ENCODE measurements around the gene PRR22. TPM values are rescaled to one million over a fixed set of nuclear protein-coding genes. Genes with fewer than 3 reads are reported as not detected.

The PRR22 gene
- total and polyA plus RNA-seq, 4 donors, result 0.20 to 4.1 (median 3.3) TPM

GRCh38 chr19:5793188-5793587, 8.6 kb upstream of the PRR22 start:
- no peak overlapping the region for H3K27ac ChIP-seq (ENCODE audit: low read depth, low read length)
- WGBS (ENCODE audit: insufficient coverage), result 88% methylated on average over 2 of the region's 3 CpGs

GRCh38 chr19:5792224-5792623, 7.7 kb upstream of the PRR22 start:
- no peak overlapping the region for H3K27ac ChIP-seq (ENCODE audit: low read depth, low read length)
- no peak overlapping the region for H3K4me3 ChIP-seq (ENCODE audit: low read depth, low read length)
- peaks cover 21% of the 10 kb centered on the region for H3K4me1 ChIP-seq (ENCODE audit: control insufficient read depth, insufficient read depth, low read length)
- H3K27me3 ChIP-seq (ENCODE audit: control insufficient read depth, insufficient read depth, low read length), result no peaks in the 10 kb centered on the region
- no peaks in the 10 kb centered on the region for H3K9me3 ChIP-seq (ENCODE audit: control insufficient read depth, insufficient read depth, low read length)
- H3K36me3 ChIP-seq (ENCODE audit: control insufficient read depth, insufficient read depth, low read length), result peaks cover 29% of the 10 kb centered on the region
- DNase-seq (ENCODE audit: low read depth in 4 of 6, low spot score in 6 of 6), result no peak
- WGBS (ENCODE audit: insufficient coverage), result 98% methylated on average over 12 of the region's 18 CpGs

More at GRCh38 chr19:5793188-5793587, 8.6 kb upstream of the PRR22 start:
- no peak overlapping the region for H3K4me3 ChIP-seq (ENCODE audit: low read depth, low read length)
- peaks cover 21% of the 10 kb centered on the region for H3K4me1 ChIP-seq (ENCODE audit: control insufficient read depth, insufficient read depth, low read length)
- no peaks in the 10 kb centered on the region for H3K27me3 ChIP-seq (ENCODE audit: control insufficient read depth, insufficient read depth, low read length)
- no peaks in the 10 kb centered on the region for H3K9me3 ChIP-seq (ENCODE audit: control insufficient read depth, insufficient read depth, low read length)
- peaks cover 19% of the 10 kb centered on the region for H3K36me3 ChIP-seq (ENCODE audit: control insufficient read depth, insufficient read depth, low read length)
- DNase-seq (ENCODE audit: low read depth in 4 of 6, low spot score in 6 of 6), result no peak

- Histone ChIP-seq H3K36me3 (ENCODE audit: control insufficient read depth, insufficient read depth, low read length) (peaks cover 42% of the 10 kb centered on the region), H3K4me3 (ENCODE audit: low read depth, low read length) (peak within 1 kb of the TSS; percentile 88), H3K27ac (ENCODE audit: low read depth, low read length) (peak within 1 kb of the TSS; percentile 97), H3K27me3 (ENCODE audit: control insufficient read depth, insufficient read depth, low read length) (no peaks in the 10 kb centered on the region), H3K9me3 (ENCODE audit: control insufficient read depth, insufficient read depth, low read length) (no peaks in the 10 kb centered on the region), H3K4me1 (ENCODE audit: control insufficient read depth, insufficient read depth, low read length) (peaks cover 21% of the 10 kb centered on the region)
- under 1% methylated on average over 64 of the region's 72 CpGs for WGBS (ENCODE audit: insufficient coverage)
- peak; percentile 86 to 99 (median 96) for DNase-seq (ENCODE audit: low read depth in 4 of 6, low spot score in 6 of 6)
Measured at GRCh38 chr19:5790559-5791520, 6.3 kb upstream of the PRR22 start, which contains the start of gene DUS3L. Gene DUS3L (minus strand): TSS chr19:5791163. CDS start chr19:5791141, 22 bp downstream.

GRCh38 chr19:5789886-5790558, 5.5 kb upstream of the PRR22 start:
- Histone ChIP-seq H3K27me3 (ENCODE audit: control insufficient read depth, insufficient read depth, low read length) (no peaks in the 10 kb centered on the region), H3K4me3 (ENCODE audit: low read depth, low read length) (peak overlapping the region; percentile 88), H3K36me3 (ENCODE audit: control insufficient read depth, insufficient read depth, low read length) (peaks cover 51% of the 10 kb centered on the region), H3K4me1 (ENCODE audit: control insufficient read depth, insufficient read depth, low read length) (peaks cover 21% of the 10 kb centered on the region), H3K9me3 (ENCODE audit: control insufficient read depth, insufficient read depth, low read length) (no peaks in the 10 kb centered on the region), H3K27ac (ENCODE audit: low read depth, low read length) (peak overlapping the region; percentile 97)
- 78% methylated on average over 21 of the region's 26 CpGs for WGBS (ENCODE audit: insufficient coverage)
- DNase-seq (ENCODE audit: low read depth in 4 of 6, low spot score in 6 of 6), result no peak

GRCh38 chr19:5789351-5789761, 4.8 kb upstream of the PRR22 start:
- Histone ChIP-seq H3K36me3 (ENCODE audit: control insufficient read depth, insufficient read depth, low read length) (peaks cover 57% of the 10 kb centered on the region), H3K27me3 (ENCODE audit: control insufficient read depth, insufficient read depth, low read length) (no peaks in the 10 kb centered on the region)
- WGBS (ENCODE audit: insufficient coverage), result 97% methylated on average over 39 of the region's 39 CpGs

GRCh38 chr19:5788422-5788821, 3.9 kb upstream of the PRR22 start:
- Histone ChIP-seq H3K27me3 (ENCODE audit: control insufficient read depth, insufficient read depth, low read length) (no peaks in the 10 kb centered on the region), H3K4me3 (ENCODE audit: low read depth, low read length) (no peak overlapping the region), H3K27ac (ENCODE audit: low read depth, low read length) (no peak overlapping the region), H3K9me3 (ENCODE audit: control insufficient read depth, insufficient read depth, low read length) (no peaks in the 10 kb centered on the region), H3K36me3 (ENCODE audit: control insufficient read depth, insufficient read depth, low read length) (peaks cover 67% of the 10 kb centered on the region), H3K4me1 (ENCODE audit: control insufficient read depth, insufficient read depth, low read length) (peaks cover 21% of the 10 kb centered on the region)
- DNase-seq (ENCODE audit: low read depth in 4 of 6, low spot score in 6 of 6), result no peak
- WGBS (ENCODE audit: insufficient coverage), result 93% methylated on average over 1 of the region's 5 CpGs

More at GRCh38 chr19:5789351-5789761, 4.8 kb upstream of the PRR22 start:
- DNase-seq (ENCODE audit: low read depth in 4 of 6, low spot score in 6 of 6), result no peak
- Histone ChIP-seq H3K9me3 (ENCODE audit: control insufficient read depth, insufficient read depth, low read length) (no peaks in the 10 kb centered on the region), H3K4me3 (ENCODE audit: low read depth, low read length) (no peak overlapping the region), H3K4me1 (ENCODE audit: control insufficient read depth, insufficient read depth, low read length) (peaks cover 21% of the 10 kb centered on the region), H3K27ac (ENCODE audit: low read depth, low read length) (no peak overlapping the region)

GRCh38 chr19:5787409-5788182, 3.0 kb upstream of the PRR22 start:
- 95% methylated on average over 37 of the region's 39 CpGs for WGBS (ENCODE audit: insufficient coverage)
- DNase-seq (ENCODE audit: low read depth in 4 of 6, low spot score in 6 of 6), result no peak
- Histone ChIP-seq H3K36me3 (ENCODE audit: control insufficient read depth, insufficient read depth, low read length) (peaks cover 75% of the 10 kb centered on the region), H3K4me3 (ENCODE audit: low read depth, low read length) (no peak overlapping the region), H3K27ac (ENCODE audit: low read depth, low read length) (no peak overlapping the region), H3K4me1 (ENCODE audit: control insufficient read depth, insufficient read depth, low read length) (peaks cover 21% of the 10 kb centered on the region), H3K27me3 (ENCODE audit: control insufficient read depth, insufficient read depth, low read length) (no peaks in the 10 kb centered on the region), H3K9me3 (ENCODE audit: control insufficient read depth, insufficient read depth, low read length) (no peaks in the 10 kb centered on the region)

GRCh38 chr19:5786593-5787408, 2.3 kb upstream of the PRR22 start:
- no peak for DNase-seq (ENCODE audit: low read depth in 4 of 6, low spot score in 6 of 6)
- H3K4me3 ChIP-seq (ENCODE audit: low read depth, low read length), result no peak overlapping the region
- H3K4me1 ChIP-seq (ENCODE audit: control insufficient read depth, insufficient read depth, low read length), result peaks cover 21% of the 10 kb centered on the region
- 91% methylated on average over 43 of the region's 44 CpGs for WGBS (ENCODE audit: insufficient coverage)
- H3K27me3 ChIP-seq (ENCODE audit: control insufficient read depth, insufficient read depth, low read length), result no peaks in the 10 kb centered on the region
- no peak overlapping the region for H3K27ac ChIP-seq (ENCODE audit: low read depth, low read length)
- peaks cover 83% of the 10 kb centered on the region for H3K36me3 ChIP-seq (ENCODE audit: control insufficient read depth, insufficient read depth, low read length)
- no peaks in the 10 kb centered on the region for H3K9me3 ChIP-seq (ENCODE audit: control insufficient read depth, insufficient read depth, low read length)

Data from spinal cord (tissue), 10 donors.